Endothelial cell of umbilical vein (primary cell): ENCODE results near the gene CAPN5. TPM values are rescaled to one million over a fixed set of nuclear protein-coding genes. Genes with fewer than 3 reads are reported as not detected.

Experiments used
- BruUV-seq: library from RNA; stranded (reverse); fragments of 400-500 nt; replicated peaks from 2 replicates; lab custom pipeline; 2021; lab: Mats Ljungman, UMichigan
- CTCF ChIA-PET: fragments of 300-600, 350-600 bp; sonication (Branson Sonifier 250); formaldehyde crosslinking; loops from one replicate; lab custom pipeline; 2021; ENCODE audit warnings: antibody characterized with exemption, inconsistent platforms; lab: Charles Lee
- POLR2A ChIA-PET: fragments of 300-600, 350-600 bp; sonication (Branson Sonifier 250); formaldehyde crosslinking; loops from one replicate; lab custom pipeline; 2021; ENCODE audit warnings: antibody characterized with exemption, inconsistent platforms; lab: Charles Lee
- DNase-seq: peaks from one replicate; pipeline ENCODE4 v3.0.0-alpha.2; 2011; ENCODE audit warnings: low read depth, low spot score
- FAIRE-seq: peaks from 2 replicates; lab custom pipeline; 2011; peaks lifted over from hg19 to GRCh38; lab: Jason Lieb, UNC
- H2AFZ ChIP-seq: 2 replicates; pipeline ENCODE4 v1.6.0; 2012; ENCODE audit warnings: low read depth, low read length, control low read depth, inconsistent platforms
- H3K27ac ChIP-seq: 2 replicates; pipeline ENCODE4 v1.5.1; 2011; ENCODE audit warnings: low read depth, mild to moderate bottlenecking, control low read depth, low read length, moderate library complexity; ENCODE audit not compliant: insufficient read depth
- H3K27me3 ChIP-seq, 2 experiments: 2 replicates each; pipeline versions ENCODE4 v1.6.0 to v1.6.1; 2011; ENCODE audit warnings: low read length in 2 of 2, mixed read lengths in 1 of 2; ENCODE audit not compliant: control insufficient read depth in 2 of 2, insufficient read depth in 2 of 2
- H3K36me3 ChIP-seq, 2 experiments: 2 replicates in 1 of 2; 3 replicates in 1 of 2; pipeline ENCODE4 v1.5.1; 2011; ENCODE audit warnings: low read length in 2 of 2, mild to moderate bottlenecking in 1 of 2, moderate library complexity in 1 of 2; ENCODE audit not compliant: control insufficient read depth in 2 of 2, insufficient read depth in 2 of 2; ENCODE audit errors: extremely low read depth in 1 of 2
- H3K4me1 ChIP-seq: 3 replicates; pipeline ENCODE4 v1.5.1; 2011; ENCODE audit warnings: mild to moderate bottlenecking, low read length; ENCODE audit not compliant: control insufficient read depth, insufficient read depth; ENCODE audit errors: extremely low read depth
- H3K4me2 ChIP-seq: 2 replicates; pipeline ENCODE4 v1.6.1; 2011; ENCODE audit warnings: low read length, control low read depth, mixed read lengths; ENCODE audit not compliant: insufficient read depth
- H3K4me3 ChIP-seq, 3 experiments: fragments of 200-600 bp in 1 of 3; sonication (generic), shearing (Covaris generic) in 1 of 3; replicated peaks in 1 of 3; 2 replicates each; pipeline ENCODE4 v1.5.1; 2011 to 2016; ENCODE audit warnings: control low read depth in 3 of 3, low read length in 3 of 3, mild to moderate bottlenecking in 2 of 3, inconsistent platforms in 1 of 3, low read depth in 1 of 3, moderate library complexity in 1 of 3; ENCODE audit not compliant: insufficient read depth in 1 of 3
- H3K79me2 ChIP-seq: 2 replicates; pipeline ENCODE4 v1.6.0; 2012; ENCODE audit warnings: low read length, inconsistent platforms; ENCODE audit not compliant: control insufficient read depth, insufficient read depth
- H3K9ac ChIP-seq: replicated peaks from 2 replicates; pipeline ENCODE3; 2011; ENCODE audit warnings: low read length, control low read depth; ENCODE audit not compliant: insufficient read depth; ENCODE audit errors: extremely low read depth
- H3K9me1 ChIP-seq: replicated peaks from 3 replicates; pipeline ENCODE4 v1.6.0; 2011; ENCODE audit warnings: mild to moderate bottlenecking, low read length; ENCODE audit not compliant: control insufficient read depth, insufficient read depth; ENCODE audit errors: extremely low read depth
- H3K9me3 ChIP-seq: replicated peaks from 2 replicates; pipeline ENCODE4 v1.5.1; 2012; ENCODE audit warnings: low read length, inconsistent platforms; ENCODE audit not compliant: control insufficient read depth, insufficient read depth
- H4K20me1 ChIP-seq: replicated peaks from 2 replicates; pipeline ENCODE3; 2011; ENCODE audit warnings: mild to moderate bottlenecking, low read length; ENCODE audit not compliant: control insufficient read depth, insufficient read depth; ENCODE audit errors: extremely low read depth
- CTCF ChIP-seq, 2 donors: IDR thresholded peaks; 1 replicate in 1 of 2; 2 replicates in 1 of 2; pipeline ENCODE4 v1.5.1; 2011; ENCODE audit warnings: low read length in 2 of 2, mild to moderate bottlenecking in 2 of 2, moderate library complexity in 2 of 2, control low read depth in 1 of 2, inconsistent platforms in 1 of 2, low read depth in 1 of 2; ENCODE audit not compliant: insufficient read depth in 1 of 2; ENCODE audit errors: extremely low read depth in 1 of 2
- EZH2 ChIP-seq: IDR thresholded peaks from 2 replicates; pipeline ENCODE4 v1.6.1; 2012; ENCODE audit warnings: borderline replicate concordance, low read depth, mild to moderate bottlenecking, moderate library complexity, low read length, inconsistent platforms; ENCODE audit not compliant: severe bottlenecking
- FOS ChIP-seq: IDR thresholded peaks from 2 replicates; pipeline ENCODE4 v1.6.1; 2011; ENCODE audit warnings: mild to moderate bottlenecking, low read length, moderate library complexity, borderline replicate concordance; ENCODE audit not compliant: insufficient read depth
- GATA2 ChIP-seq: IDR thresholded peaks from 2 replicates; pipeline ENCODE4 v1.7.0; 2011; ENCODE audit warnings: low read depth, mild to moderate bottlenecking, moderate library complexity, mixed read lengths, low read length; ENCODE audit not compliant: insufficient read length, insufficient read depth
- JUN ChIP-seq: IDR thresholded peaks from 2 replicates; pipeline ENCODE4 v1.6.1; 2011; ENCODE audit warnings: borderline replicate concordance, low read depth; ENCODE audit not compliant: insufficient read length, insufficient read depth
- MAX ChIP-seq: IDR thresholded peaks from 2 replicates; pipeline ENCODE4 v1.6.1; 2011; ENCODE audit not compliant: insufficient read depth, insufficient read length
- MYC ChIP-seq: IDR thresholded peaks from one replicate; pipeline ENCODE4 v1.6.1; 2011; ENCODE audit warnings: mild to moderate bottlenecking, low read depth, low read length
- POLR2A ChIP-seq: IDR thresholded peaks from 2 replicates; pipeline ENCODE4 v1.6.1; 2012; ENCODE audit warnings: low read depth, mild to moderate bottlenecking, control low read depth, low read length
- POLR2AphosphoS5 ChIP-seq: IDR thresholded peaks from 2 replicates; pipeline ENCODE4 v1.6.1; 2012; ENCODE audit warnings: low read depth, mild to moderate bottlenecking, control low read depth, low read length, moderate library complexity; ENCODE audit not compliant: insufficient read depth
- dilution Hi-C: fragments of 300-500 bp; cut with MboI; formaldehyde crosslinking; loops from one replicate; pipeline ENCODE4 v1.15.0; 2019; ENCODE audit warnings: low sequenced_read_pairs; ENCODE audit not compliant: extremely low pct_ligation_motif_present
- intact Hi-C: fragments of 100-400 bp; cut with micrococcal nuclease; formaldehyde crosslinking; loops from one replicate; pipeline ENCODE4 v1.10.0; 2022
- polyA plus RNA-seq, 4 experiments: library from polyadenylated mRNA; depleted of rRNA in 3 of 4; stranded (reverse) in 3 of 4; unstranded in 1 of 4; fragments of >200 nt; gene quantifications; 2 replicates each; pipeline versions ENCODE4 v1.2.1 to v1.2.3, GENCODE V29; 2011 to 2012; ENCODE audit warnings: missing spikeins in 1 of 4
- total RNA-seq: library from RNA; stranded (reverse); gene quantifications from 2 replicates; pipeline ENCODE4 v1.2.3, GENCODE V29; 2021

CAPN5 gene
- total and polyA plus RNA-seq, 2 donors (not counting 3 experiments of a cell fraction or from before 2014, with no cell fraction given): 15.0 to 17.0 TPM

- no peak overlapping the region for H3K9ac ChIP-seq
- peak overlapping the region; percentile 52 for H3K4me2 ChIP-seq
- ChIA-PET POLR2A (no interaction called here), CTCF (interaction anchor here (1.1 to 2.2 kb wide), 2 partner anchors 40 to 100 kb away, joined by 3 to 14 read pairs; no protein-coding TSS in a partner anchor)
- H3K9me1 ChIP-seq: peaks cover 3% of the 10 kb centered on the region
- BruUV-seq: no TSS peak
- peaks cover 20% of the 10 kb centered on the region for H3K4me1 ChIP-seq
- peak; percentile 61 for FAIRE-seq
- dilution Hi-C loops (no loop called here), intact Hi-C loops (no loop called here)
- no peak overlapping the region for H2AFZ ChIP-seq
- H3K4me3 ChIP-seq: no peak overlapping the region
- H3K9me3 ChIP-seq: no peaks in the 10 kb centered on the region
- no peaks in the 10 kb centered on the region for H3K36me3 ChIP-seq
- H3K79me2 ChIP-seq: no peaks in the 10 kb centered on the region
- H3K27me3 ChIP-seq: no peaks in the 10 kb centered on the region
- DNase-seq: peak; percentile 77
- TF ChIP-seq EZH2: no peak
- TF ChIP-seq POLR2A: no peak
- TF ChIP-seq FOS: peak; percentile 83
- TF ChIP-seq GATA2: peak; percentile 31
- no peak for TF ChIP-seq MAX
- TF ChIP-seq CTCF (IDR thresholded peaks at IDR 0.05; ENCODE audit: extremely low read depth in 1 of 2, insufficient read depth in 1 of 2, low read depth in 1 of 2, low read length in 2 of 2): no peak
- peak; percentile 65 for TF ChIP-seq JUN
- no peak for TF ChIP-seq MYC
- TF ChIP-seq POLR2AphosphoS5: peak; percentile 69
- no peaks in the 10 kb centered on the region for H4K20me1 ChIP-seq
- no peak overlapping the region for H3K27ac ChIP-seq
These were observed 46.7 kb upstream of the CAPN5 start for GRCh38 chr11:77019976-77020595.
